Left ventricle myocardium inferior (tissue), 1 donor: ENCODE data around the gene OPCML. TPM values are rescaled to one million over a fixed set of nuclear protein-coding genes. Genes with fewer than 3 reads are reported as not detected.

Source experiments
- DNase-seq: peaks from one replicate; pipeline ENCODE4 v3.0.0-alpha.2; 2020
- H3K27ac ChIP-seq: fragments of 200-600 bp; replicated peaks from 2 replicates; pipeline ENCODE4 v1.8.0; 2021
- H3K27me3 ChIP-seq: fragments of 200-600 bp; 2 replicates; pipeline ENCODE4 v1.8.0; 2021; ENCODE audit warnings: low read depth
- H3K36me3 ChIP-seq: fragments of 200-600 bp; 2 replicates; pipeline ENCODE4 v1.8.0; 2021
- H3K4me1 ChIP-seq: fragments of 200-600 bp; 2 replicates; pipeline ENCODE4 v1.8.0; 2021
- H3K4me3 ChIP-seq: fragments of 200-600 bp; 2 replicates; pipeline ENCODE4 v1.8.0; 2021; ENCODE audit warnings: mild to moderate bottlenecking, moderate library complexity
- H3K9me3 ChIP-seq: fragments of 200-600 bp; replicated peaks from 2 replicates; pipeline ENCODE4 v1.8.0; 2021
- CTCF ChIP-seq: fragments of 200-600 bp; IDR thresholded peaks from 2 replicates; pipeline ENCODE4 v1.8.0; 2021; ENCODE audit warnings: antibody characterized with exemption, mild to moderate bottlenecking, borderline replicate concordance
- intact Hi-C: fragments of 100-400 bp; cut with micrococcal nuclease; formaldehyde crosslinking; loops from one replicate; pipeline ENCODE4 v1.11.0; 2022
- total RNA-seq: library from RNA; stranded (reverse); fragmentation: NEBNext Ultra II Directional; extraction: Animal tissue kit (Norgen Biotek cat#: 25700); gene quantifications from one replicate; pipeline ENCODE4 v1.2.1, GENCODE V29; 2021
- donor health status: DM: no; HTN: yes; CAD: no; lungs with severe emphysema.

OPCML gene
- total RNA-seq, 1 donor from 2014 or later = 0.63 TPM

GRCh38 chr11:132848336-132848735 lies 684.0 kb downstream of the OPCML start:
- H3K4me1 ChIP-seq = no peaks in the 10 kb centered on the region
- no peak for DNase-seq
- intact Hi-C loops = no loop called here
- no peak for TF ChIP-seq CTCF
- H3K27ac ChIP-seq = no peak overlapping the region
- H3K4me3 ChIP-seq = no peak overlapping the region
- no peaks in the 10 kb centered on the region for H3K36me3 ChIP-seq
- peaks cover 12% of the 10 kb centered on the region for H3K27me3 ChIP-seq
- no peaks in the 10 kb centered on the region for H3K9me3 ChIP-seq

GRCh38 chr11:132846075-132846474 lies 686.2 kb downstream of the OPCML start:
- H3K27ac ChIP-seq = no peak overlapping the region
- no peaks in the 10 kb centered on the region for H3K36me3 ChIP-seq
- intact Hi-C loops = no loop called here
- H3K4me3 ChIP-seq = no peak overlapping the region
- H3K9me3 ChIP-seq = no peaks in the 10 kb centered on the region
- no peak for DNase-seq
- no peaks in the 10 kb centered on the region for H3K4me1 ChIP-seq
- peaks cover 12% of the 10 kb centered on the region for H3K27me3 ChIP-seq
- TF ChIP-seq CTCF = no peak

GRCh38 chr11:132844956-132845696 lies 687.2 kb downstream of the OPCML start:
- TF ChIP-seq CTCF = no peak
- Histone ChIP-seq H3K27ac (no peak overlapping the region), H3K36me3 (no peaks in the 10 kb centered on the region), H3K4me3 (no peak overlapping the region), H3K9me3 (no peaks in the 10 kb centered on the region), H3K27me3 (peaks cover 12% of the 10 kb centered on the region), H3K4me1 (no peaks in the 10 kb centered on the region)
- intact Hi-C loops = no loop called here
- no peak for DNase-seq

- Histone ChIP-seq H3K27me3 (no peaks in the 10 kb centered on the region), H3K27ac (no peak overlapping the region), H3K4me1 (no peaks in the 10 kb centered on the region), H3K4me3 (no peak overlapping the region), H3K9me3 (no peaks in the 10 kb centered on the region), H3K36me3 (no peaks in the 10 kb centered on the region)
- DNase-seq = no peak
- intact Hi-C loops = no loop called here
- no peak for TF ChIP-seq CTCF
These were observed 691.6 kb downstream of the OPCML start for GRCh38 chr11:132840660-132841059.

- Histone ChIP-seq H3K36me3 (no peaks in the 10 kb centered on the region), H3K27me3 (no peaks in the 10 kb centered on the region), H3K4me1 (no peaks in the 10 kb centered on the region), H3K9me3 (no peaks in the 10 kb centered on the region), H3K4me3 (no peak overlapping the region), H3K27ac (no peak overlapping the region)
- intact Hi-C loops = no loop called here
- no peak for TF ChIP-seq CTCF
- no peak for DNase-seq
These were observed 692.1 kb downstream of the OPCML start for GRCh38 chr11:132840191-132840590.
